GM18861 (cell line): ENCODE results near the gene ARMC6.
"Not testable (repeated sequence)": the region's sequence is repeated elsewhere in the genome, so short reads cannot be mapped to it uniquely, and the experiment has no call there.

ENCODE experiments used
- ATAC-seq: cut with Tn5 transposase; IDR thresholded peaks from one replicate; pipeline ENCODE4 v1.9.1; 2021; ENCODE audit not compliant: unreplicated experiment

Gene ARMC6

DNA sequence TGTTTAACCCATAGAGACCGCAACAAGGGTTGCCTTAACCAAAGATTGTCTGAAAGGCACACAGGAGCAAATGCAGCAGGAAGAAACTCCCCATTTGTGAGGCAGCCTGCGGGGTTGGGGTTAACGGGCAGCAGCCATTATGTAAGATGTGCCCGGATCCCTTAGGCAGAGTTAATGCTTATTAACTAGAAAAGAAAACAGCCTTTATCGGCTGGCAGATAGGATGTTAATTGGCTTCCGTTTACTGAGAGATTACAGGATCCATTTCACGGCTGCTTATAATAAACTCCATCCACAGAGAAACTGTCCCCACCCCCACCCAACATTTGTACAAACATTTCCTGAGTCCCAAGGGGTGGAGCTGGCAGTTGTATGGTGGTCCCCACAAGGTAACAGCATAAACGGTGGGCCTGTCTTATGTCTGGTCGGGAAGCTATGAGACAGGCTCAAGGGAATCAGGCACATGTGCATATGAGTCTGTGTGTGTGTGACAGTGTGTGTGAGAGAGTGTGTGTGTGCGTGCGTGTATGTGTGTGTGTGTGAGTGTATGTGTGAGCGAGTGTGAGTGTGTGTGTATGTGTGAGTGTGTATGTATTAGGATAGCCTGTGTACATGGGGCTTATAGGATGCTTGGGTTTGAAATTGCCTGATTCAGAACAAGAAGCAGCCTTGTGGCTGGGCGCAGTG, 40.9 kb downstream of the ARMC6 start:
- ATAC-seq, result no peak

GRCh38 chr19:19075126-19075525, 41.7 kb downstream of the ARMC6 start:
- no peak for ATAC-seq

- ATAC-seq, result no peak
These were observed 43.1 kb downstream of the ARMC6 start for GRCh38 chr19:19076476-19076875.

GRCh38 chr19:19077103-19077502, 43.7 kb downstream of the ARMC6 start:
- no peak for ATAC-seq

- no peak for ATAC-seq
These were observed 45.4 kb downstream of the ARMC6 start for GRCh38 chr19:19078801-19079200.

DNA sequence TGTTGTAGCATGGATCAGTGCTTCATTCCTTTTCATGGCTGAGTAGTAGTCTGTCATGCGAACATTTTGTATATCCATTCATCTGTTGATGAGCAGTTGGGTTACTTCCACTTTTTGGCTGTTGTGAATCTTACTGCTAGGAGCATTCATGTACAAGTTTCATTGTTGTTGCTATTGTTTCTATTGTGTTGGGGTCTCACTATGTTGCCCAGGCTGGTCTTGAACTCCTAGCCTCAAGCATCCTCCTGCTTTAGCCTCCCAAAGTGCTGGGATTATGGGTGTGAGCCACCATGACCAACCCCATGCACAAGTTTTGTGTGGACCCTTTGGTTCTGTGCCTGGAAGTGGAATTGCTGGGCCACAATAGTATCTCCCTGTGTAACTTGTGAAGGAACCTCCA, 46.2 kb downstream of the ARMC6 start:
- ATAC-seq, result no peak

- ATAC-seq, result no peak
These were observed 48.3 kb downstream of the ARMC6 start for GRCh38 chr19:19081642-19082151.

GRCh38 chr19:19083413-19084178, 50.2 kb downstream of the ARMC6 start:
- no peak for ATAC-seq

DNA sequence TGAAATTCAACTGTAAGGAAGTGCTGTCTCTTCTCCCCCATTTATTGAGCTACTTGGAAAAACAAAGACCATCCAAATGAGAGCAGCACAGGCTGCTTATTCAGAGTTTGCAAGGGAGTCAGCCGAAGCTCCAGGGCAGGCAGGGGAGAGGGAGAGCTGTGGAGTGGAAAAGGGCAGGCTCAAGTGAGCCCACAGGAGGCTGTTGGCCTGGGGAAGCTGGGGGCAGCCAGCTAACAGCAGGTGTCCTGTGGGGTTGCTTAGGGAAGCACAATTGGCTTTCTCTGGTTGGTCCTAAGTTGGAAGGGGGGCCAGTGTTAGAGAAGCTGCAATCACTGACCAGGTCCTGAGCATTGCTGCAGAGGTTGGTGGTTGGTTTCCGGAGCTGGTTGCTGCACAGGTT, 54.3 kb downstream of the ARMC6 start:
- ATAC-seq, result no peak

GRCh38 chr19:19094513-19094912, 61.1 kb downstream of the ARMC6 start:
- ATAC-seq, result no peak

DNA sequence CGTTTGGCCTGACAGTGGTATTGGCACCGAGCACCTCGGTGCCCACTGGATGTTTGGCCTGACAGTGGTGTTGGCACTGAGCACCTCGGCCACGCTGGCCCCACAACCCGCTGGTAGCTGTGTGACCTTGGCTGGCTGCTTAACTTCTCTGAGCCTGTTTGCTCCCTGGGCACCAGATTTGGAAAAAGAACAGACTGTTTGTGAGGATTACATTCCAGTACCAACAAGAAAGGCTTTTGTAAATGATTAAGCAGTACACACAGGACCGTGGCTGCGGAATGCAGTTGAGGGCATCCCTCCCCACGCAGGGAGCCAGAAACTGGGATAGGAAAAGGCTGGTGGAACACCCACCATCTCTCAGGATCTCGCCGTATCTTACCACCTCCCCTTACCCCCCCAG, 62.3 kb downstream of the ARMC6 start:
- no peak for ATAC-seq

GRCh38 chr19:19096641-19097627, 63.5 kb downstream of the ARMC6 start:
- ATAC-seq, result no peak

GRCh38 chr19:19098084-19098702, 64.8 kb downstream of the ARMC6 start:
- no peak for ATAC-seq

GRCh38 chr19:19098703-19099632, 65.6 kb downstream of the ARMC6 start:
- no peak for ATAC-seq

GRCh38 chr19:19101540-19101939, 68.1 kb downstream of the ARMC6 start:
- ATAC-seq, result no peak

- ATAC-seq, result not testable (repeated sequence)
These were observed 69.2 kb downstream of the ARMC6 start for GRCh38 chr19:19102566-19102965.

DNA sequence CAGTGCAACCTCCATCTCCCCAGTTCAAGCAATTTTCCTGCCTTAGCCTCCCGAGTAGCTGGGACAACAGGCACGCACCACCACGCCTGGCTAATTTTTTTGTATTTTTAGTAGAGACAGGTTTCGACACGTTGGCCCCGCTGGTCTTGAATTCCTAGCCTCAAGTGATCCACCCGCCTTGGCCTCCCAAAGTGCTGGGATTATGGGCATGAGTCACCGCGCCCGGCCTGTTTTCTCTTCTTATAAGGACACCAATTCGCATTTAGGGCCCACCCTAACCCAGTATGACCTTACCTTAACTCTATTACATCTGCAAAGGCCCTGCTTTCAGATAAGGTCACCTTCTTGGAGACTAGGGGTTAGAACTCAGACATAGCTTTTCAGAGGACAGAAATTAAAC, 69.8 kb downstream of the ARMC6 start:
- ATAC-seq, result no peak

- ATAC-seq, result no peak
These were observed 72.1 kb downstream of the ARMC6 start for GRCh38 chr19:19105365-19106055.

DNA sequence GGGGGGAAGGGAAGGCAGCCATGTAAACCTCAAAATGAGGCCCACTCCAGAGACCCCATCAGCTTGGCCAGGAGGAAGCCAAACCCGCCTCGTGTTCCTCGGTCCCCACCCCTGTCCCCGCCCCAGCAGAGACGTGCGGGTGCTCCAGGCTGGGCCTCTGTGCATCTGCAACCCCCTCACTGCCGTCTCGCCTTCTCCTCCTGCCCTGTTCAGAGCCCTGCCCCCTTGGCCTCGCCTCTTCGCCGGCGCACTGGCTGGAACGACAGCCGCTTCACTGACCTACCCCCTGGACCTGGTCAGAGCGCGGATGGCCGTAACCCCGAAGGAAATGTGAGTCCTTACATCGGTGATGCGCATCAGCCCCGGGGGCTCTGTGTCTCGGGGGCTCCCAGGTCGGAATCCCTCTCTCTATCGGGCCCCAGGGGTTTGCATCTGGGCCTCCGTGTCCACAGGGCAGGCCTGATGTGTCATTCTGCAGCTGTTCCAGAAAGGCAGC, 72.7 kb downstream of the ARMC6 start:
- no peak for ATAC-seq
